HG02588 (cell line): ENCODE measurements around the gene MTFMT.

Experiments
- ATAC-seq: cut with Tn5 transposase; IDR thresholded peaks from one replicate; pipeline ENCODE4 v1.9.1; 2021; ENCODE audit warnings: mild to moderate bottlenecking, moderate library complexity; ENCODE audit not compliant: unreplicated experiment

The MTFMT gene

GRCh38 chr15:65060641-65061397 lies 31.4 kb upstream of the MTFMT start:
- no peak for ATAC-seq

GRCh38 chr15:65059931-65060596 lies 30.6 kb upstream of the MTFMT start:
- no peak for ATAC-seq

DNA sequence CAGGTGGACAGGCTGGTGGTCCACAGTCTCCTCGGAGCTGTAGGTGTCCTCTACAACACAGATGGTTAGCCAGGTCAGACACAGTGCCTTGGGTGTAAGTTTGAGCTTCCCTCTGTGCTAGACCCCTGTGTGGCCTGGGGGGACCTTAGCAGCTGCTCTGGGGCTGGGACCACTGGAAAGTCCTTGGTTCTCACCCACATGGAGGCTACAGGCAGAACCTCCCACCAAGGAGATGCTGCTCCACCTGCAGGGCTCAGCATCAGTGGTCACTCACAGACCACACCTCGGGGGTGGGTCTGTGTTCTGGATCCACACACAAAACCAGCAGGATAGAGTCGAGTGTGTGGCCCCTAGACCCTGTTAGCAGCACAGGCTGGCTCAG lies 29.9 kb upstream of the MTFMT start:
- ATAC-seq: no peak

- no peak for ATAC-seq
These were observed 29.2 kb upstream of the MTFMT start for GRCh38 chr15:65058394-65059368.

GRCh38 chr15:65057549-65057940 lies 28.1 kb upstream of the MTFMT start:
- ATAC-seq: no peak

- no peak for ATAC-seq
These were observed 27.6 kb upstream of the MTFMT start for GRCh38 chr15:65056868-65057548.

- ATAC-seq: no peak
These were observed 26.7 kb upstream of the MTFMT start for GRCh38 chr15:65056106-65056505.

DNA sequence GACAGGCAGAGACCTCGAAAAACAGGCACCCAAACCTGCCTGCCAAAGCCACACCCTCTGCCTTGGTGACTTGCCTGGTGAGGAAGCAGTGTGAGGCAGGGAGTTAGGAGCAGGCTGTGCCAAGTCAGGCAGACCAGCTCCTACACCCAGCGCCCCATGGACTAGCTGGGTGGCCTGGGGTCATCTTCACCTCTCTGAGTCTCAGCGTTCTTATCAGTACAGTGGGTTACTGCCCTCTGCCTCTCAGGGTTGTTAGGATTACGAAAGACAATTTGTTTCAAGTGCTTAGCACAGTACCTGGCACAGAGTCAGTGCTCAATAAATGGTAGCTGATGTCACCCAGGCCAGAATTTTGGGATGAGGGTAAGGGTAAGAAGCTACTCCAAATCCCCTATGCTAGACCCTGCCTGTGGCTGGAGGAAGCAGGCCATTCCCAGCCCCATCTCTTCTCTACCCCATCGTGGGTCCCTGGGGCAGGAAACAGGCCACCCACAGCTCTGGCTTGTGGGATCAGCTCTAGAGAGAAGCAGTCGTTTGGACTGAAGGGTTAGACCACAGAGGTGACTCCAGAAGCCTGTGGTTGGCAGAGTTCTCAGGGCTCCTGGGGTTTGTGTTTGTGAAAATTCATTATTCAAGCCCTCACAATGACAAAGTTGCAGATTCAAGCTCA lies 25.9 kb upstream of the MTFMT start:
- ATAC-seq: no peak

DNA sequence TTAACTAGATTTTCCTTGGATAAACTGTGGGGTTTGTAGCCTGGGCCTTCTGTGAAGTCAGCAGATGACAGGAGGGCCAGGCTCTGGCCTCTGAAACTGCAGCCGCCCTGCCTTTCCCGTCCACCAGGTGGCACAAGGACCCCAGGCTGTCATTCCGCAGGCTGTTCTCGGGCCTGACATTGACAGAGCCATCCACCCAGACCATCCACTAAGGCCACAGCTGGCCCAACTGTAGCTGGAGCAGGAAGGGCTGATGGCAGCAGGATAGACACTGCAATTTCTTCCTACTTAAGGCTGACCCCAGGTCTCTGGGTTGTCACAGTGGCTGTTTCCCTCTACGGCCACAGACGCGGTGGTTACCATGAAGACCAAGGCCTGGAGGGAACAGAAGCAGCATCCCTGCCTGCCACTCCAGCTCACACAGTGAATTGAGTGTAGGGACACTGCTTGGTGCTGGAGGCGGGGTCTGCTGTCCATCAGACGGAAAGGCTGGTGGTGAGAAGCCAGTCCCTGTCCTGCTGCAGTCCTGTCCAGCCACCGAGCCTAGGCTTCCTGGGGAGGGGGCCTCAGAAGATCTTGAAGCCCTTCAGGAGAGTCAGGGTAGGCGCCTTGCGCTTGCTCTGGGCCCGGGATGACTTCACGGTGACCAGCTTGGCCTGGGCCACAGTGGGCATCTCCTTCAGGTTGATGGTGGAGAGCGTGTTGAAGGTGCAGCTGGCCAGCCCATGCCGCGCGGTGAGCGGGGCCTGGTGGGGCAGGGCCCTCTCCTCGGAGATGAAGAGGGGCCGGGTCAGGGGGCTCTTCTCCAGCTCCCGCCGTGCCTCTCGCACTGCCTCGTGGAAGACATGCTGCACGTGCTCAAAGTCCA lies 25.1 kb upstream of the MTFMT start:
- ATAC-seq: no peak

- ATAC-seq: no peak
These were observed 23.5 kb upstream of the MTFMT start for GRCh38 chr15:65052956-65053355.

DNA sequence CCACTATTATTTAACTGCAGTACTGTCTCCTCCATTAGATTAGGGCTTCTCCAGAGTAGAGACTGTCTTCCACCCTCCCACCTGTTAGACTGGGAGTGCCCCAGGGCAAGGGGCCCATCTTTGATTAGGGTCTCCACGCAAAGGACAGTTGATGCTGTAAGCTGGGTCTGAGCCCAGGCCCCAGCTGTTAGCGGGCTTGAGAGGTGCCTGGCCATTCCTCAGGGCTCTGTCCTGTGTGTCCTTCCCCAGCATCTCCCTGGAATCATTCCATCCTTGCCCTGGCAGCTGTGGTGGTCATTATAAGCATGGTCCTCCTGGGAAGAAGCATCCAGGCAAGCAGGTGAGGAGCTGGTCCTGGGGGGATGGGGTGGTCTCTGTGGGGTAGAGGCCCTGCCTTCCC lies 21.8 kb upstream of the MTFMT start:
- ATAC-seq: no peak

GRCh38 chr15:65050270-65050669 lies 20.8 kb upstream of the MTFMT start:
- ATAC-seq: no peak

- ATAC-seq: peak; percentile 85
These were observed 20.0 kb upstream of the MTFMT start for GRCh38 chr15:65049418-65049840.

DNA sequence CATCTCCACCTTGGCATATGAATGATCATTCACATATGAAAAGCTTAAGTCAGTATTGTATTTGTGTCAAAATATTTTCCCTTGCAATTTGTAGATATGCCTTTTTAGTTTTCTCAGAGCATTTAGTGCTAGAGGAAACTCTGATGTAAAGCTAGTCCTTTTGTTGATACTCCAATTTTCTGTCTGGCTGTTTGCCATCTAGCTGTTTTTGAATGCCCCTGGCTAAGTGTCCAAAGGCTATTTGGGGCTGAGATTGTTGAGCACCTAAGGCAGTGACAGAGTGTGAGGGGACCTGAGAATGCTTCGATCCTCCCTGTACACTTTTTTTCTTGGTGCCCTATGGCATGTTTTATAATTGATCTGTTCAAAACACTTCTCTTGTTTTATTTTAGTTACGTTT lies 18.8 kb upstream of the MTFMT start:
- ATAC-seq: no peak

DNA sequence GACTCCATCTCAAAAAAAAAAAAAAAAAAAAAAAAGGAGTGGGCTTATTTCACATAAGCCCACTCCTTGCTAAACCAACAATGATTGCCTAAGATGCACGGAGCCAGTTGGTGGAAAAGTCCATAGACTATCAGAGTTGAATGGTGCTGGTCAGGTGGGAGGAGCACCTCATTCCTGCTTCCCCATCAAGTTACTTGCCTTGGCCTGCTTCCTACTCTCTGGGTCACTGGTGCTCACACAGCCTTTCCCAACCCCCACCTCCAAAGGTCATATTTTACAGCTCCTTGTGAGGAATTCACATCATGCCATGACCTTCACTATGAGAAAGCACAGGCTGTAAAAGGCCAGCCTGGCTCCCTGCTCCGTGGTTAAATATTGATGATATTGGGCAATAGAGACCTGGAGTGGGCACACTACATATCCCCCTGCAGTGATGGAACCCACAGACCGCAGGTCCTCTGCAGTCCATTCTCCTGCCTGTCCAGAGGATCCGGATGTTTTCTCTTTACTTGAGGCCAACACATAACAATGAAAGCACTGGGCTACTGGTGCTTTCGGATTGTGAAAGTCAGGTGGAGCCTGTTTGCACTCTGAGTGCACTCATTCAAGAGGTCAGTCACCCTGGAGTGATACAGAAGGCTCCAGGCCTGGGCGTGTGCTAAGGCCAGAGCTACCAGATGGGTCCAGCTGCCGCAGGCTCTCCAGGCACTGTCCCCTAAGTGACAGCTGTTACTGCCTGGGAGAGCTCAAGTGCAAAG lies 15.5 kb upstream of the MTFMT start, which contains the start of gene SLC51B:
Gene SLC51B, plus strand, starts transcription at position 664 of the 758 bp plus-strand sequence. CDS start 4,618 bp downstream, outside the sequence.
- no peak for ATAC-seq

DNA sequence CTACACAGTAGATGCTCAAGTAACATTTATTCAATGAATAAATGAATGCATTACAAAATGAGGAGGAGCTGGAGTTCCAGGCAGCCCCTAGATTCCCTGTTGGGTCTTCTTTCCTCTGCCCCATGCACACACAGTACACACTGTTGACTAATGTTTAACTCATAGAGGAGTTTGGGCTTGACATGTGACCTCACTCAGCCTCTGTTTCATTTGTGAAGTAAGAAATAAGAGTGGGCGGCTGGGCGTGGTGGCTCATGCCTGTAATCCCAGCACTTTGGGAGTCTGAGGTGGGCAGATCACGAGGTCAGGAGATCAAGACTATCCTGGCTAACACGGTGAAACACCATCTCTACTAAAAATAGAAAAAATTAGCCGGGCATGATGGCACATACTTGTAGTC lies 14.8 kb upstream of the MTFMT start:
- ATAC-seq: peak; percentile 51

- ATAC-seq: no peak
These were observed 13.4 kb upstream of the MTFMT start for GRCh38 chr15:65042776-65043327.

- no peak for ATAC-seq
These were observed 12.3 kb upstream of the MTFMT start for GRCh38 chr15:65041787-65042186.
